Neural cell (in vitro differentiated cells): ENCODE data around the gene ADK. TPM values are rescaled to one million over a fixed set of nuclear protein-coding genes. Genes with fewer than 3 reads are reported as not detected.

Source experiments
- H2AFZ ChIP-seq: fragments of 200-600, 300-800 bp; sonication (generic), shearing (Covaris generic); 2 replicates; pipeline ENCODE4 v1.6.0; 2014; ENCODE audit warnings: low read depth, mild to moderate bottlenecking, antibody characterized with exemption, low read length, moderate library complexity
- H3F3A ChIP-seq: fragments of 200-600 bp; shearing (Covaris generic); 2 replicates; pipeline ENCODE4 v1.6.1; 2016; ENCODE audit warnings: mild to moderate bottlenecking, moderate library complexity, mixed read lengths, antibody characterized with exemption, low read length; ENCODE audit not compliant: insufficient read depth, poor library complexity, severe bottlenecking
- H3K27ac ChIP-seq: fragments of 200-600, 300-800 bp; sonication (generic), shearing (Covaris generic); 2 replicates; pipeline ENCODE4 v1.5.1; 2014; ENCODE audit warnings: mild to moderate bottlenecking, low read length, moderate library complexity
- H3K27me3 ChIP-seq: fragments of 300-800, 200-600 bp; sonication (generic), shearing (Covaris generic); 2 replicates; pipeline ENCODE4 v1.6.0; 2014; ENCODE audit warnings: mild to moderate bottlenecking, low read depth, low read length, moderate library complexity; ENCODE audit not compliant: insufficient read depth
- H3K36me3 ChIP-seq: fragments of 300-800, 200-600 bp; sonication (generic), shearing (Covaris generic); 2 replicates; pipeline ENCODE4 v1.5.1; 2014; ENCODE audit warnings: mild to moderate bottlenecking, antibody characterized with exemption, low read length, moderate library complexity; ENCODE audit not compliant: insufficient read depth
- H3K4me2 ChIP-seq: fragments of 300-800, 200-600 bp; sonication (generic), shearing (Covaris generic); 2 replicates; pipeline ENCODE4 v1.6.0; 2014; ENCODE audit warnings: mild to moderate bottlenecking, low read length
- H3K4me3 ChIP-seq: fragments of 300-800, 200-600 bp; sonication (generic), shearing (Covaris generic); 2 replicates; pipeline ENCODE4 v1.5.1; 2014; ENCODE audit warnings: mild to moderate bottlenecking, low read length, moderate library complexity
- H3K79me2 ChIP-seq: fragments of 200-600 bp; shearing (Covaris generic); replicated peaks from 2 replicates; pipeline ENCODE4 v1.6.0; 2014; ENCODE audit warnings: mild to moderate bottlenecking, low read length, moderate library complexity; ENCODE audit not compliant: insufficient read depth
- H3K9ac ChIP-seq: fragments of 300-800, 200-600 bp; sonication (generic), shearing (Covaris generic); 2 replicates; pipeline ENCODE4 v1.6.1; 2016; ENCODE audit warnings: mild to moderate bottlenecking, low read length, mixed read lengths
- H3K9me2 ChIP-seq: fragments of 200-600 bp; shearing (Covaris generic); 2 replicates; pipeline ENCODE4 v1.6.1; 2016; ENCODE audit warnings: mild to moderate bottlenecking, low read length, mixed read lengths; ENCODE audit not compliant: insufficient read depth
- H3K9me3 ChIP-seq: fragments of 200-600, 300-800 bp; sonication (generic), shearing (Covaris generic); 2 replicates; pipeline ENCODE4 v1.6.1; 2016; ENCODE audit warnings: mild to moderate bottlenecking, mixed run types, low read length, moderate library complexity, mixed read lengths
- H4K20me1 ChIP-seq: fragments of 200-600 bp; shearing (Covaris generic); 2 replicates; pipeline ENCODE4 v1.6.1; 2016; ENCODE audit warnings: mild to moderate bottlenecking, mixed run types; ENCODE audit not compliant: insufficient read depth
- CTCF ChIP-seq: fragments of 450-650 bp; IDR thresholded peaks from 2 replicates; pipeline ENCODE4 v1.5.1; 2014; ENCODE audit warnings: antibody characterized with exemption, mild to moderate bottlenecking, moderate library complexity; ENCODE audit not compliant: poor library complexity, severe bottlenecking
- EP300 ChIP-seq: fragments of 450-650 bp; conservative IDR thresholded peaks from 2 replicates; pipeline ENCODE4 v1.6.1; 2014; ENCODE audit warnings: antibody characterized with exemption, mild to moderate bottlenecking, moderate library complexity; ENCODE audit not compliant: poor library complexity, severe bottlenecking
- EZH2 ChIP-seq: fragments of 200-600, 300-800 bp; shearing (Covaris generic), sonication (generic); IDR thresholded peaks from 2 replicates; pipeline ENCODE4 v1.6.1; 2014; ENCODE audit warnings: antibody characterized with exemption, low read length, borderline replicate concordance, mild to moderate bottlenecking; ENCODE audit not compliant: insufficient read depth, poor library complexity, severe bottlenecking
- MXI1 ChIP-seq: fragments of 450-650 bp; conservative IDR thresholded peaks from 2 replicates; pipeline ENCODE4 v1.6.1; 2014; ENCODE audit warnings: antibody characterized with exemption, mild to moderate bottlenecking; ENCODE audit not compliant: poor library complexity, severe bottlenecking
- POLR2AphosphoS5 ChIP-seq: IDR thresholded peaks from 2 replicates; pipeline ENCODE4 v1.6.1; 2012
- RAD21 ChIP-seq: fragments of 450-650 bp; conservative IDR thresholded peaks from 2 replicates; pipeline ENCODE4 v1.6.1; 2014; ENCODE audit warnings: antibody characterized with exemption, mild to moderate bottlenecking, moderate library complexity
- REST ChIP-seq: IDR thresholded peaks from 2 replicates; pipeline ENCODE4 v1.6.1; 2012; ENCODE audit warnings: borderline replicate concordance
- SMC3 ChIP-seq: fragments of 450-650 bp; conservative IDR thresholded peaks from 2 replicates; pipeline ENCODE4 v1.6.1; 2014; ENCODE audit warnings: antibody characterized with exemption, mild to moderate bottlenecking, moderate library complexity; ENCODE audit not compliant: poor library complexity
- TAF1 ChIP-seq: IDR thresholded peaks from 2 replicates; pipeline ENCODE4 v1.6.1; 2012; ENCODE audit warnings: low read depth
- polyA plus RNA-seq: library from polyadenylated mRNA; depleted of rRNA; stranded (reverse); fragments of >200 nt; gene quantifications from 2 replicates; pipeline ENCODE4 v1.2.3, GENCODE V29; 2014

The ADK gene
- polyA plus RNA-seq, 1 donor from 2014 or later: 19.5 TPM

- Histone ChIP-seq H4K20me1 (no peaks in the 10 kb centered on the region), H3K9ac (no peak overlapping the region), H3K79me2 (no peaks in the 10 kb centered on the region), H3F3A (no peaks in the 10 kb centered on the region), H3K27ac (no peak overlapping the region), H3K36me3 (no peaks in the 10 kb centered on the region), H3K4me3 (no peak overlapping the region), H3K9me3 (no peaks in the 10 kb centered on the region), H3K4me2 (no peak overlapping the region), H3K9me2 (no peaks in the 10 kb centered on the region), H2AFZ (no peak overlapping the region), H3K27me3 (no peaks in the 10 kb centered on the region)
- TF ChIP-seq EP300: no peak
- TF ChIP-seq CTCF: no peak
- TF ChIP-seq EZH2: no peak
- no peak for TF ChIP-seq TAF1
- TF ChIP-seq POLR2AphosphoS5: no peak
- TF ChIP-seq RAD21: no peak
Observed at GRCh38 chr10:74262856-74263255, 111.8 kb downstream of the ADK start.

GRCh38 chr10:74263996-74264395 lies 113.0 kb downstream of the ADK start:
- no peak overlapping the region for H3K27ac ChIP-seq
- TF ChIP-seq REST: no peak
- TF ChIP-seq MXI1: no peak
- TF ChIP-seq TAF1: no peak
- TF ChIP-seq RAD21: no peak
- TF ChIP-seq EZH2: no peak
- no peak for TF ChIP-seq SMC3
- TF ChIP-seq CTCF: no peak
- TF ChIP-seq POLR2AphosphoS5: no peak
- TF ChIP-seq EP300: no peak
- H3K4me3 ChIP-seq: no peak overlapping the region
- H3K36me3 ChIP-seq: no peaks in the 10 kb centered on the region
- no peaks in the 10 kb centered on the region for H3K9me3 ChIP-seq
- H3F3A ChIP-seq: no peaks in the 10 kb centered on the region
- H3K4me2 ChIP-seq: no peak overlapping the region
- no peak overlapping the region for H3K9ac ChIP-seq
- H2AFZ ChIP-seq: no peak overlapping the region
- no peaks in the 10 kb centered on the region for H3K27me3 ChIP-seq
- H3K79me2 ChIP-seq: peaks cover 4% of the 10 kb centered on the region
- H3K9me2 ChIP-seq: no peaks in the 10 kb centered on the region
- H4K20me1 ChIP-seq: no peaks in the 10 kb centered on the region
